GM19099 (cell line): ENCODE measurements around the gene UBE2M.

ENCODE experiments used
- POLR2A ChIP-seq: IDR thresholded peaks from 3 replicates; pipeline ENCODE4 v1.6.1; 2011; ENCODE audit warnings: low read depth; ENCODE audit not compliant: insufficient read length; ENCODE audit errors: extremely low read depth

Gene UBE2M

GRCh38 chr19:58513694-58514563 lies 44.5 kb downstream of the UBE2M start:
- peak; percentile 85 for TF ChIP-seq POLR2A

GRCh38 chr19:58513213-58513693 lies 45.2 kb downstream of the UBE2M start:
- TF ChIP-seq POLR2A, result no peak

- no peak for TF ChIP-seq POLR2A
These were observed 46.8 kb downstream of the UBE2M start, which contains the start of gene SLC27A5 for GRCh38 chr19:58511353-58512208. Gene SLC27A5, minus strand, starts transcription at chr19:58511992. Its CDS starts 37 bp downstream, at chr19:58511955.

- TF ChIP-seq POLR2A, result no peak
These were observed 48.1 kb downstream of the UBE2M start for GRCh38 chr19:58510084-58510862.

- no peak for TF ChIP-seq POLR2A
These were observed 48.7 kb downstream of the UBE2M start for GRCh38 chr19:58509731-58510083.
